ENCODE measurements around the gene PCDHA11. TPM values are rescaled to one million over a fixed set of nuclear protein-coding genes. Genes with fewer than 3 reads are reported as not detected.
"Not testable (repeated sequence)": the region's sequence is repeated elsewhere in the genome, so short reads cannot be mapped to it uniquely, and the experiment has no call there.

Gene PCDHA11
- total RNA-seq, 2 experiments from 2014 or later, result not detected

DNA sequence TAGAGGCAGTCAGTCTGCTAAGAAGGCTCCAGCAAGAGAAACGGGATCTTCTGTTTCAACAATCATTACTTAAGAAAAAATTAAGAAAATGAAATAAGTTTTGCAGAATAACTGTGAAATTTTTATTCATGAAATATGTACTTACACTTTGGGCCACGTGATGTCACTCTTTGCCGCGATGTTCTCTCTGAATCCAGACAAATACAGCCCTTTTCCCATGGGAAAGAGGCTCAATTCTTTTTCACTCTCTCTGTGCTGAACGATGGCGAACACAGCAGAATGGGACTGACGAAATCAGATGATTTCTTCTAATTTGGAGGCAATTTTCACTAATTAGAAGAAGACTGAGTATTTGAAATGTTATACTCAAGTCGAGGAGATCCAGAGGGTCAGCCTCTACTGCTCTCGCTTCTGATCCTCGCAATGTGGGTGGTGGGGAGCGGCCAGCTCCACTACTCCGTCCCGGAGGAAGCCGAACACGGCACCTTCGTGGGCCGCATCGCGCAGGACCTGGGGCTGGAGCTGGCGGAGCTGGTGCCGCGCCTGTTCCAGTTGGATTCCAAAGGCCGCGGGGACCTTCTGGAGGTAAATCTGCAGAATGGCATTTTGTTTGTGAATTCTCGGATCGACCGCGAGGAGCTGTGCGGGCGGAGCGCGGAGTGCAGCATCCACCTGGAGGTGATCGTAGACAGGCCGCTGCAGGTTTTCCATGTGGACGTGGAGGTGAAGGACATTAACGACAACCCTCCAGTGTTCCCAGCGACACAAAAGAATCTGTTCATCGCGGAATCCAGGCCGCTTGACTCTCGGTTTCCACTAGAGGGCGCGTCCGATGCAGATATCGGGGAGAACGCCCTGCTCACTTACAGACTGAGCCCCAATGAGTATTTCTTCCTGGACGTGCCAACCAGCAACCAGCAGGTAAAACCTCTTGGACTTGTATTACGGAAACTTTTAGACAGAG lies 20.3 kb upstream of the PCDHA11 start, which contains the start of gene PCDHA9:
Gene PCDHA9 (plus strand): TSS at position 244 of the 964 bp plus-strand sequence. CDS start 114 bp downstream, at position 358.
- TF ChIP-seq CTCF (conservative IDR thresholded peaks at IDR 0.05; ENCODE audit: low read length), result peak; percentile 45; the same call in 1 of the 2 replicates
- H2AFZ ChIP-seq (ENCODE audit: low read length); H3K4me2 ChIP-seq (ENCODE audit: low read length); DNase-seq (ENCODE audit: low spot score); H3K36me3 ChIP-seq (ENCODE audit: insufficient read depth, low read length); H3K9me3 ChIP-seq (ENCODE audit: low read length); H3K4me3 ChIP-seq (ENCODE audit: low read depth, low read length, poor library complexity, severe bottlenecking); POLR2A ChIA-PET; H3K4me1 ChIP-seq (ENCODE audit: insufficient read depth, low read length, poor library complexity, severe bottlenecking); H4K20me1 ChIP-seq (ENCODE audit: insufficient read depth, low read length); H3K9me2 ChIP-seq (ENCODE audit: insufficient read depth, low read length); H3K79me2 ChIP-seq (ENCODE audit: insufficient read depth, low read depth, low read length); BruUV-seq (replicated peaks); intact Hi-C loops (cut with micrococcal nuclease; ENCODE audit: unreplicated experiment); CTCF ChIA-PET (ENCODE audit: unreplicated experiment); H3K27ac ChIP-seq (ENCODE audit: low read depth, low read length, poor library complexity, severe bottlenecking): not testable (repeated sequence)

DNA sequence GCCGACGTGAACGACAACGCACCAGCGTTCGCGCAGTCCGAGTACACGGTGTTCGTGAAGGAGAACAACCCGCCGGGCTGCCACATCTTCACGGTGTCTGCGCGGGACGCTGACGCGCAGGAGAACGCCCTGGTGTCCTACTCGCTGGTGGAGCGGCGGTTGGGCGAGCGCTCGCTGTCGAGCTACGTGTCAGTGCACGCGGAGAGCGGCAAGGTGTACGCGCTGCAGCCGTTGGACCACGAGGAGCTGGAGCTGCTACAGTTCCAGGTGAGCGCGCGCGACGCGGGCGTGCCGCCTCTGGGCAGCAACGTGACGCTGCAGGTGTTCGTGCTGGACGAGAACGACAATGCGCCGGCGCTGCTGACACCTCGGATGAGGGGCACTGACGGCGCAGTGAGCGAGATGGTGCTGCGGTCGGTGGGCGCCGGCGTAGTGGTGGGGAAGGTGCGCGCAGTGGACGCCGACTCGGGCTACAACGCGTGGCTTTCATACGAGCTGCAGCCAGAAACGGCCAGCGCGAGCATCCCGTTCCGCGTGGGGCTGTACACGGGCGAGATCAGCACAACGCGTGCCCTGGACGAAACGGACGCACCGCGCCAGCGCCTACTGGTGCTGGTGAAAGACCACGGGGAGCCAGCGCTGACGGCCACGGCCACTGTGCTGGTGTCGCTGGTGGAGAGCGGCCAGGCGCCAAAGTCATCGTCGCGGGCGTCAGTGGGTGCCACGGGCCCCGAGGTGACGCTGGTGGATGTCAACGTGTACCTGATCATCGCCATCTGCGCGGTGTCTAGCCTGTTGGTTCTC lies 18.7 kb upstream of the PCDHA11 start:
- H3K79me2 ChIP-seq (ENCODE audit: insufficient read depth, low read depth, low read length); H3K9me2 ChIP-seq (ENCODE audit: insufficient read depth, low read length); BruUV-seq (replicated peaks); H3K4me2 ChIP-seq (ENCODE audit: low read length); H3K36me3 ChIP-seq (ENCODE audit: insufficient read depth, low read length); H2AFZ ChIP-seq (ENCODE audit: low read length); H3K4me1 ChIP-seq (ENCODE audit: insufficient read depth, low read length, poor library complexity, severe bottlenecking); H3K9me3 ChIP-seq (ENCODE audit: low read length); H3K27ac ChIP-seq (ENCODE audit: low read depth, low read length, poor library complexity, severe bottlenecking); intact Hi-C loops (cut with micrococcal nuclease; ENCODE audit: unreplicated experiment); POLR2A ChIA-PET; H3K4me3 ChIP-seq (ENCODE audit: low read depth, low read length, poor library complexity, severe bottlenecking); DNase-seq (ENCODE audit: low spot score); H4K20me1 ChIP-seq (ENCODE audit: insufficient read depth, low read length); CTCF ChIA-PET (ENCODE audit: unreplicated experiment): not testable (repeated sequence)

DNA sequence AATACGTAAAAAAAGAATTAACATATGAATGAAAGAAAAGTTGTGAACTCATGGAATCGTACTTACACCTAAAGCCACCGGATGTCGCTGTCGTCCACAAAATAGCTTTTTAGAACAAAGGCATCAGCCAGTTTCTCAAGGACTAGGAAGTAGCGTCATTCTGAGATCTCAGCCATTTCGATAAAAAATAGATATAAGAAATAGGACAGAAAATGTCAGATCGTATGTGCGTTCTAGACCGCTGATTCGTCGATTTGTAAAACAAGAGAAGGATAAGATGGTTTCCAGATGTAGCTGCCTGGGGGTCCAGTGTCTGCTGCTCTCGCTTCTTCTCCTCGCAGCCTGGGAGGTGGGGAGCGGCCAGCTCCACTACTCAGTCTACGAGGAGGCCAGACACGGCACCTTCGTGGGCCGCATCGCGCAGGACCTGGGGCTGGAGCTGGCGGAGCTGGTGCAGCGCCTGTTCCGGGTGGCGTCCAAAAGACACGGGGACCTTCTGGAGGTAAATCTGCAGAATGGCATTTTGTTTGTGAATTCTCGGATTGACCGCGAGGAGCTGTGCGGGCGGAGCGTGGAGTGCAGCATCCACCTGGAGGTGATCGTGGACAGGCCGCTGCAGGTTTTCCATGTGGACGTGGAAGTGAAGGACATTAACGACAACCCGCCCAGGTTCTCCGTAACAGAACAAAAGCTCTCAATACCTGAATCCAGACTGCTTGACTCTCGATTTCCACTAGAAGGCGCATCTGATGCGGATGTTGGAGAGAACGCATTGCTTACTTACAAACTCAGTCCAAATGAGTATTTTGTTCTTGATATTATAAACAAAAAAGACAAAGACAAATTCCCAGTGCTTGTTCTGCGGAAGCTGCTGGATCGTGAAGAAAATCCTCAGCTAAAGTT lies 12.7 kb upstream of the PCDHA11 start, which contains the start of gene PCDHA10:
Gene PCDHA10 (plus strand): TSS at position 126 of the 903 bp plus-strand sequence. CDS start 152 bp downstream, at position 278.
- TF ChIP-seq EZH2phosphoT487 (IDR thresholded peaks at IDR 0.05; ENCODE audit: borderline replicate concordance, low read depth, low read length), result no peak
- TF ChIP-seq CTCF (conservative IDR thresholded peaks at IDR 0.05; ENCODE audit: low read length), result peak; percentile 68
- Histone ChIP-seq H3K27ac (ENCODE audit: low read depth, low read length, poor library complexity, severe bottlenecking) (no peak within 1 kb of the TSS), H3K79me2 (ENCODE audit: insufficient read depth, low read depth, low read length) (no peaks in the 10 kb centered on the region), H4K20me1 (ENCODE audit: insufficient read depth, low read length) (no peaks in the 10 kb centered on the region), H3K9me3 (ENCODE audit: low read length) (no peaks in the 10 kb centered on the region), H3K36me3 (ENCODE audit: insufficient read depth, low read length) (no peaks in the 10 kb centered on the region), H3K4me2 (ENCODE audit: low read length) (no peak within 1 kb of the TSS), H3K9me2 (ENCODE audit: insufficient read depth, low read length) (no peaks in the 10 kb centered on the region), H3K4me1 (ENCODE audit: insufficient read depth, low read length, poor library complexity, severe bottlenecking) (no peaks in the 10 kb centered on the region), H3K4me3 (ENCODE audit: low read depth, low read length, poor library complexity, severe bottlenecking) (no peak within 1 kb of the TSS), H2AFZ (ENCODE audit: low read length) (no peak within 1 kb of the TSS)
- BruUV-seq (replicated peaks), result no TSS peak
- intact Hi-C loops (cut with micrococcal nuclease; ENCODE audit: unreplicated experiment), result no loop called here
- CTCF ChIA-PET (ENCODE audit: unreplicated experiment), result no interaction called here
- DNase-seq (ENCODE audit: low spot score), result peak; percentile 18
- POLR2A ChIA-PET, result no interaction called here

Data from OCI-LY7 (cell line).